ENCODE results near the gene RNASE12. TPM values are rescaled to one million over a fixed set of nuclear protein-coding genes. Genes with fewer than 3 reads are reported as not detected.
"Not testable (repeated sequence)": the region's sequence is repeated elsewhere in the genome, so short reads cannot be mapped to it uniquely, and the experiment has no call there.

Gene RNASE12
- polyA plus RNA-seq, 1 donor from 2014 or later: not detected

DNA sequence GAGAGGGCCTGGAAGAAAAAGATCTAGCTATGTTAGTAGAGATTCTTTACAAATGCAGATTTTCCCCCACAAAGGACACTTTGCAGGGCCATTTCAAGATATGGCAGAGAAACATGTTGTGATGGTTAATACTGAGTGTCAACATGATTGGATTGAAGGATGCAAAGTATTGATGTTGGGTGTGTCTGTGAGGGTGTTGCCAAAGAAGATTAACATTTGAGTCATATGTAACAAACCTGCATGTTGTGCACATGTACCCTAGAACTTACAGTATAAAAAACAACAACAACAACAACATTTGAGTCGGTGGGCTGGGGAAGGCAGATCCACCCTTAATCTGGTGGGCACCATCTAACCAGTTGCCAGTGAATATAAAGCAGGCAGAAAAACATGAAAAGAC is 24.0 kb downstream of the RNASE12 start:
- H3K9me3 ChIP-seq (ENCODE audit: low read length); H3K27ac ChIP-seq (ENCODE audit: low read length); H3K4me3 ChIP-seq (ENCODE audit: low read length); H3F3A ChIP-seq (ENCODE audit: insufficient read depth, low read length, poor library complexity, severe bottlenecking); H3K9ac ChIP-seq (ENCODE audit: low read length); H3K36me3 ChIP-seq (ENCODE audit: insufficient read depth, low read length); H2AFZ ChIP-seq (ENCODE audit: low read depth, low read length); H4K20me1 ChIP-seq (ENCODE audit: insufficient read depth); H3K27me3 ChIP-seq (ENCODE audit: insufficient read depth, low read depth, low read length); H3K79me2 ChIP-seq (replicated peaks; ENCODE audit: insufficient read depth, low read length); H3K4me2 ChIP-seq (ENCODE audit: low read length); H3K9me2 ChIP-seq (ENCODE audit: insufficient read depth, low read length): not testable (repeated sequence)

DNA sequence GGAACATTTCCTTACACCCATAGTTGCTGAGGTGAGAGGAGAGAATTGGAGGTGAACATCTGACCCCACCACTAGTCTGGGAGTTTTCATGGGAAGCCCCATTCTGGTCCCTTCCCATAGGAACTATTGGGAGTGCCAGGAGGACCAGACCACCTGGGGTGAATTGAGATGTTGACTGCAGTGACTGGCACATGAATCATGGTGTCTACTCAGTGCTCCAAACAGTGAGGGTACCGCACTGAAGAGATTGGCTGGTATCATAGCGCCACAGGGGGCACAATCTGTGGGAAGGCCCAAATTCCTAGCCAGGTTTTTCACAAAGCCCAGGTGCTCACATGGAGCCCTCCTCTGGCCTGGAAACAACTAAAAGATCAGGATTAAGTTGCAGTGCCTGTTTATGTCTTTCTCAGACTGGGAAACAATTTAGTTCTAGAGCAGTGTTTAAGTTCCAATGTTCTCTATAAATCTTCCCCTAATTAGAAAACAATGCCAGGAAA is 26.6 kb downstream of the RNASE12 start:
- no peaks in the 10 kb centered on the region for H3K79me2 ChIP-seq (replicated peaks; ENCODE audit: insufficient read depth, low read length)
- H3K36me3 ChIP-seq (ENCODE audit: insufficient read depth, low read length): no peaks in the 10 kb centered on the region
- TF ChIP-seq, protein P1, sequence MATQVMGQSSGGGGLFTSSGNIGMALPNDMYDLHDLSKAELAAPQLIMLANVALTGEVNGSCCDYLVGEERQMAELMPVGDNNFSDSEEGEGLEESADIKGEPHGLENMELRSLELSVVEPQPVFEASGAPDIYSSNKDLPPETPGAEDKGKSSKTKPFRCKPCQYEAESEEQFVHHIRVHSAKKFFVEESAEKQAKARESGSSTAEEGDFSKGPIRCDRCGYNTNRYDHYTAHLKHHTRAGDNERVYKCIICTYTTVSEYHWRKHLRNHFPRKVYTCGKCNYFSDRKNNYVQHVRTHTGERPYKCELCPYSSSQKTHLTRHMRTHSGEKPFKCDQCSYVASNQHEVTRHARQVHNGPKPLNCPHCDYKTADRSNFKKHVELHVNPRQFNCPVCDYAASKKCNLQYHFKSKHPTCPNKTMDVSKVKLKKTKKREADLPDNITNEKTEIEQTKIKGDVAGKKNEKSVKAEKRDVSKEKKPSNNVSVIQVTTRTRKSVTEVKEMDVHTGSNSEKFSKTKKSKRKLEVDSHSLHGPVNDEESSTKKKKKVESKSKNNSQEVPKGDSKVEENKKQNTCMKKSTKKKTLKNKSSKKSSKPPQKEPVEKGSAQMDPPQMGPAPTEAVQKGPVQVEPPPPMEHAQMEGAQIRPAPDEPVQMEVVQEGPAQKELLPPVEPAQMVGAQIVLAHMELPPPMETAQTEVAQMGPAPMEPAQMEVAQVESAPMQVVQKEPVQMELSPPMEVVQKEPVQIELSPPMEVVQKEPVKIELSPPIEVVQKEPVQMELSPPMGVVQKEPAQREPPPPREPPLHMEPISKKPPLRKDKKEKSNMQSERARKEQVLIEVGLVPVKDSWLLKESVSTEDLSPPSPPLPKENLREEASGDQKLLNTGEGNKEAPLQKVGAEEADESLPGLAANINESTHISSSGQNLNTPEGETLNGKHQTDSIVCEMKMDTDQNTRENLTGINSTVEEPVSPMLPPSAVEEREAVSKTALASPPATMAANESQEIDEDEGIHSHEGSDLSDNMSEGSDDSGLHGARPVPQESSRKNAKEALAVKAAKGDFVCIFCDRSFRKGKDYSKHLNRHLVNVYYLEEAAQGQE (IDR thresholded peaks at IDR 0.05; ENCODE audit: borderline replicate concordance): no peak
- TF ChIP-seq SMC3 (conservative IDR thresholded peaks at IDR 0.05; ENCODE audit: poor library complexity) (no peak), EZH2 (IDR thresholded peaks at IDR 0.05; ENCODE audit: borderline replicate concordance, insufficient read depth, low read length, poor library complexity, severe bottlenecking) (no peak), EP300 (conservative IDR thresholded peaks at IDR 0.05; ENCODE audit: poor library complexity, severe bottlenecking) (no peak), TAF1 (IDR thresholded peaks at IDR 0.05; ENCODE audit: low read depth) (no peak), RAD21 (conservative IDR thresholded peaks at IDR 0.05) (no peak), MXI1 (conservative IDR thresholded peaks at IDR 0.05; ENCODE audit: poor library complexity, severe bottlenecking) (no peak), POLR2AphosphoS5 (IDR thresholded peaks at IDR 0.05) (no peak)
- TF ChIP-seq, protein P2, sequence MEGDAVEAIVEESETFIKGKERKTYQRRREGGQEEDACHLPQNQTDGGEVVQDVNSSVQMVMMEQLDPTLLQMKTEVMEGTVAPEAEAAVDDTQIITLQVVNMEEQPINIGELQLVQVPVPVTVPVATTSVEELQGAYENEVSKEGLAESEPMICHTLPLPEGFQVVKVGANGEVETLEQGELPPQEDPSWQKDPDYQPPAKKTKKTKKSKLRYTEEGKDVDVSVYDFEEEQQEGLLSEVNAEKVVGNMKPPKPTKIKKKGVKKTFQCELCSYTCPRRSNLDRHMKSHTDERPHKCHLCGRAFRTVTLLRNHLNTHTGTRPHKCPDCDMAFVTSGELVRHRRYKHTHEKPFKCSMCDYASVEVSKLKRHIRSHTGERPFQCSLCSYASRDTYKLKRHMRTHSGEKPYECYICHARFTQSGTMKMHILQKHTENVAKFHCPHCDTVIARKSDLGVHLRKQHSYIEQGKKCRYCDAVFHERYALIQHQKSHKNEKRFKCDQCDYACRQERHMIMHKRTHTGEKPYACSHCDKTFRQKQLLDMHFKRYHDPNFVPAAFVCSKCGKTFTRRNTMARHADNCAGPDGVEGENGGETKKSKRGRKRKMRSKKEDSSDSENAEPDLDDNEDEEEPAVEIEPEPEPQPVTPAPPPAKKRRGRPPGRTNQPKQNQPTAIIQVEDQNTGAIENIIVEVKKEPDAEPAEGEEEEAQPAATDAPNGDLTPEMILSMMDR (IDR thresholded peaks at IDR 0.05; ENCODE audit: poor library complexity, severe bottlenecking): no peak
- no peak overlapping the region for H3K27ac ChIP-seq (ENCODE audit: low read length)
- H3K9ac ChIP-seq (ENCODE audit: low read length): no peak overlapping the region
- no peaks in the 10 kb centered on the region for H3K27me3 ChIP-seq (ENCODE audit: insufficient read depth, low read depth, low read length)
- H3K9me2 ChIP-seq (ENCODE audit: insufficient read depth, low read length): no peaks in the 10 kb centered on the region
- no peak overlapping the region for H3K4me2 ChIP-seq (ENCODE audit: low read length)
- H3F3A ChIP-seq (ENCODE audit: insufficient read depth, low read length, poor library complexity, severe bottlenecking): no peaks in the 10 kb centered on the region
- no peaks in the 10 kb centered on the region for H4K20me1 ChIP-seq (ENCODE audit: insufficient read depth)
- no peaks in the 10 kb centered on the region for H3K9me3 ChIP-seq (ENCODE audit: low read length)
- H2AFZ ChIP-seq (ENCODE audit: low read depth, low read length): no peak overlapping the region
- no peak overlapping the region for H3K4me3 ChIP-seq (ENCODE audit: low read length)

DNA sequence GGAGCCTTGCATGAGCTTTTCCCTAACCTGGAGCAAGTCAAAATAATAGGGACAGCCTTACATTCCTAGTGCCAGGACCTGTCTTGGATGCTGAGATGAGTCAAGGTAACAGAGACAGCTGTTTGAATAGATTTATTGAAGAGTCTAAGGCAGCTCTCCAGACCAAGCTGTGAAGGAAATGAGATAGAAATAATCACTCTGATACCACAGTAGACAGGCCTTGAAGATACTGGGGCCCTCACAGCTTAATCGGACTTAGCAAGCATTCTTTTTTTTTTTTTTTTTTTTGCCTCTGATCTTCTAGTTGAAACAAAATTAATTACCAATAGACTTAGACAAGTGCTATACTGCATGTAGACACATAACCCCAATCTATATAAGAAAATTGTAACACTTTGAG is 27.2 kb downstream of the RNASE12 start:
- no peak overlapping the region for H2AFZ ChIP-seq (ENCODE audit: low read depth, low read length)
- no peaks in the 10 kb centered on the region for H3K9me2 ChIP-seq (ENCODE audit: insufficient read depth, low read length)
- no peaks in the 10 kb centered on the region for H3K9me3 ChIP-seq (ENCODE audit: low read length)
- no peak overlapping the region for H3K4me3 ChIP-seq (ENCODE audit: low read length)
- TF ChIP-seq EZH2 (IDR thresholded peaks at IDR 0.05; ENCODE audit: borderline replicate concordance, insufficient read depth, low read length, poor library complexity, severe bottlenecking) (no peak), TAF1 (IDR thresholded peaks at IDR 0.05; ENCODE audit: low read depth) (no peak), RAD21 (conservative IDR thresholded peaks at IDR 0.05) (no peak), SMC3 (conservative IDR thresholded peaks at IDR 0.05; ENCODE audit: poor library complexity) (no peak), MXI1 (conservative IDR thresholded peaks at IDR 0.05; ENCODE audit: poor library complexity, severe bottlenecking) (no peak), POLR2AphosphoS5 (IDR thresholded peaks at IDR 0.05) (no peak), EP300 (conservative IDR thresholded peaks at IDR 0.05; ENCODE audit: poor library complexity, severe bottlenecking) (no peak)
- TF ChIP-seq, protein P1 (IDR thresholded peaks at IDR 0.05; ENCODE audit: borderline replicate concordance): no peak
- TF ChIP-seq, protein P2 (IDR thresholded peaks at IDR 0.05; ENCODE audit: poor library complexity, severe bottlenecking): no peak
- H3K4me2 ChIP-seq (ENCODE audit: low read length): no peak overlapping the region
- no peak overlapping the region for H3K9ac ChIP-seq (ENCODE audit: low read length)
- H3K27me3 ChIP-seq (ENCODE audit: insufficient read depth, low read depth, low read length): no peaks in the 10 kb centered on the region
- no peaks in the 10 kb centered on the region for H3K79me2 ChIP-seq (replicated peaks; ENCODE audit: insufficient read depth, low read length)
- H3K27ac ChIP-seq (ENCODE audit: low read length): no peak overlapping the region
- H3K36me3 ChIP-seq (ENCODE audit: insufficient read depth, low read length): no peaks in the 10 kb centered on the region
- no peaks in the 10 kb centered on the region for H3F3A ChIP-seq (ENCODE audit: insufficient read depth, low read length, poor library complexity, severe bottlenecking)
- no peaks in the 10 kb centered on the region for H4K20me1 ChIP-seq (ENCODE audit: insufficient read depth)
